ENCODE results near the gene CNTNAP2. TPM values are rescaled to one million over a fixed set of nuclear protein-coding genes. Genes with fewer than 3 reads are reported as not detected.
"Not testable (repeated sequence)": the region's sequence is repeated elsewhere in the genome, so short reads cannot be mapped to it uniquely, and the experiment has no call there.

Gene CNTNAP2
- total RNA-seq, 4 donors from 2014 or later = 0.25 to 0.89 (median 0.30) TPM; not detected in 1

DNA sequence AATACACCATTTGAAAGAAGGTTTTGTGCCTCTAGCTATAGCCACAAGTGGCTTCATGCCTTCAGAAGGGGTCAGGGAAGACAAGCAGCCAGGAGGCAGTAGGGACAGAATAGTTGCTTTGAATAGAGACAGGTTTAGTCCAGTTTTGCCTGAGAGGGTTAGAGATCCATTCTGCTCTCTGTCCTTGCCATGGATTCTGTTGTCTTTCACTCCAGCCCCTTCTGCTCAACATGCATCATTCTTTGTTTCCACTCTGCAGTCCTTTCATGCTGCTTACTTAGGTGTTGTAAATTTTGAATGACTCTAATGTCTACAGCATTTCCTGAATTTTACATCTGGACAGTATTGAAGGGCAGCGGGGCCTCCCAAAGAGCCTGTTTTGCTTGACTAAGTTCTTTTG is 60.3 kb downstream of the CNTNAP2 start:
- Histone ChIP-seq H3K4me1 (no peaks in the 10 kb centered on the region), H3K27ac (no peak overlapping the region), H3K36me3 (no peaks in the 10 kb centered on the region), H3K9me3 (no peaks in the 10 kb centered on the region), H3K4me3 (no peak overlapping the region), H3K27me3 (no peaks in the 10 kb centered on the region)
- TF ChIP-seq POLR2AphosphoS5 (IDR thresholded peaks at IDR 0.05) = no peak
- WGBS = 55% methylated on average over 1 of the region's 1 CpG
- no peak for DNase-seq (ENCODE audit: low spot score in 2 of 2)

DNA sequence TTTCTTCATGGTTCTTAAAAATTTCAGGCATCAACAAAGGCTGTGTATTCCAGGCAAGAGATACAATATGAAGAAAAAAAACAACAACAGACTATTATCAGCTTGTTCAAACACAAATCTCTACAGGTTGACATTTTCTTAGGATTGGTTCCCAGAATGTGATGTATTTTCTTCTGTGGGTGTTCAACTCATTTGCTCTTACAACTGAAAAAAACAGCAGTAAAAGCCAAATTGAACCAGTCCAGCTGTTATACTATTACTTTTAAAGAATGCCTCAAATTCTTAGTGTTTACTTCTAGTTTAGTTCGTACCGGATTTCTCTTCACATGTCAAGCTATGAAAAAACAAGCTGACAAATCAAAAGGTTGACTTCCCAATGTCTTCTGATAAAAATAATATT is 60.7 kb downstream of the CNTNAP2 start:
- Histone ChIP-seq H3K9me3 (no peaks in the 10 kb centered on the region), H3K4me3 (no peak overlapping the region), H3K4me1 (no peaks in the 10 kb centered on the region), H3K36me3 (no peaks in the 10 kb centered on the region), H3K27ac (no peak overlapping the region), H3K27me3 (no peaks in the 10 kb centered on the region)
- TF ChIP-seq EP300 (IDR thresholded peaks at IDR 0.05) (no peak), POLR2A (IDR thresholded peaks at IDR 0.05) (no peak)
- DNase-seq (ENCODE audit: low spot score in 2 of 2) = no peak
- WGBS = 86% methylated on average over 2 of the region's 2 CpGs

DNA sequence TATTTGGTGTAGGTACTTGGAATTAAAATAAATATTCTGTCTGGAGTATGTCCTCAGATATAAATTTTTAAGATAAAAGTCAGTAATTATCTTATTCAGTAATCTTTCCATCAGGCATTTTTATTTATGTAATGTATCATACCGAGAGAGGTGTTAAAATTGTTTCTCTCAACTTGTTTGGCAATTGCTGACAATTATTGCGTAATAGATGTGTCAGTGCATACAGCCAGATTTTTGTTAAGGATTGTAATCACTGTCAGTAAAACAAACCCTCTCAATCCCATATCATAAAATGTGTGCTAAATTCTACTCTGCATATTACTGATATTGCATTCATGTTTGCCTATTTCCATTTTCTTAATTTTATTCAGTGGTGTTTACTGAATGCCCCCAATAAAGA is 69.2 kb downstream of the CNTNAP2 start:
- Histone ChIP-seq H3K27me3 (no peaks in the 10 kb centered on the region), H3K9me3 (no peaks in the 10 kb centered on the region), H3K4me3 (no peak overlapping the region), H3K36me3 (no peaks in the 10 kb centered on the region), H3K27ac (no peak overlapping the region), H3K4me1 (no peaks in the 10 kb centered on the region)
- TF ChIP-seq POLR2A (IDR thresholded peaks at IDR 0.05) (no peak), POLR2AphosphoS5 (IDR thresholded peaks at IDR 0.05) (no peak), EP300 (IDR thresholded peaks at IDR 0.05) (no peak)
- DNase-seq (ENCODE audit: low spot score in 2 of 2) = no peak
- 34% methylated on average over 2 of the region's 2 CpGs for WGBS

GRCh38 chr7:146191428-146191827 is 74.8 kb downstream of the CNTNAP2 start:
- not testable (repeated sequence) for H3K4me3 ChIP-seq; DNase-seq (ENCODE audit: low spot score in 2 of 2); H3K27me3 ChIP-seq; H3K4me1 ChIP-seq; H3K36me3 ChIP-seq; H3K9me3 ChIP-seq; H3K27ac ChIP-seq
- 88% methylated on average over 9 of the region's 9 CpGs for WGBS

DNA sequence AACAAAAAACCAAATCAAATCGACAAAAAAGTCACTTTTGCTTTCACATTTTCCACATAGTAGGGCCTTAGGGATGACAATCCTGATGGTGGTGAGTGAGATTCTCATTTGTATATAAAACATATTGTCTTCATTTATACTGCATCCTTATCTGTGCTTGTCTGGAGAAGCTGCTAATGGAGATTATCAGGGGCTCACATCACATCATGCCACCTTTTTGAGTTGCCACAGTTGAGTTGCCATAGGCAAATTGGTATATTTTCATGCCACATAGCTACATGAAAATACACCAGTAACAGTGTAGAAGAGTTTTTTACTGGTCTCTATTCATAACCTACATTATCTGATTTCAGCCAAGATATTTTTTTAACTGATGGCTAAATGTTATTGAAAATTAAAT is 85.3 kb downstream of the CNTNAP2 start:
- Histone ChIP-seq H3K9me3 (no peaks in the 10 kb centered on the region), H3K4me1 (no peaks in the 10 kb centered on the region), H3K4me3 (no peak overlapping the region), H3K27me3 (no peaks in the 10 kb centered on the region), H3K27ac (no peak overlapping the region), H3K36me3 (no peaks in the 10 kb centered on the region)
- TF ChIP-seq POLR2AphosphoS5 (IDR thresholded peaks at IDR 0.05) = no peak
- no peak for TF ChIP-seq POLR2A (IDR thresholded peaks at IDR 0.05)
- no peak for TF ChIP-seq EP300 (IDR thresholded peaks at IDR 0.05)
- no peak for DNase-seq (ENCODE audit: low spot score in 2 of 2)
- WGBS = 82% methylated on average over 1 of the region's 1 CpG

DNA sequence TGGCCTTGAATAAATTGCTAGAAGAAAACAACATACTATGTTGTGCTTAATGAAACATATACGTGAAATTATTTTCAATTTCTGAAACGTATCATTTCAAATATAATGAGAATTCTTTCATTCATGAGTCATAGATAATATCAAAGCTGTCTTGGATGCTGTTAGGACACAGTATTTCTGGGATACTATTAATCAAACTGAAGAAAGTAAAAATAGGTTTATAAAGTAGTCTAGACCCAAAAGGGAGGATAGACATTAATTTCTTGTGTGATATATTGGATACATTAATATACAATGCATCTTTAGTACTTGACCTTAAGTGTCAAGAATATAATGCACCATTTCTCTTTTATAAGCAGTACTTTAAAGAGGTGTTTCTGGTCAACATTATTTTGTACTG is 89.7 kb downstream of the CNTNAP2 start:
- H3K36me3 ChIP-seq = no peaks in the 10 kb centered on the region
- H3K4me3 ChIP-seq = no peak overlapping the region
- DNase-seq (ENCODE audit: low spot score in 2 of 2) = no peak
- H3K9me3 ChIP-seq = no peaks in the 10 kb centered on the region
- H3K27ac ChIP-seq = no peak overlapping the region
- no peaks in the 10 kb centered on the region for H3K27me3 ChIP-seq
- H3K4me1 ChIP-seq = no peaks in the 10 kb centered on the region
- no peak for TF ChIP-seq CTCF (IDR thresholded peaks at IDR 0.05)
- TF ChIP-seq POLR2A (IDR thresholded peaks at IDR 0.05) = no peak
- no peak for TF ChIP-seq POLR2AphosphoS5 (IDR thresholded peaks at IDR 0.05)
- no peak for TF ChIP-seq EP300 (IDR thresholded peaks at IDR 0.05)
- WGBS = 58% methylated on average over 2 of the region's 2 CpGs

DNA sequence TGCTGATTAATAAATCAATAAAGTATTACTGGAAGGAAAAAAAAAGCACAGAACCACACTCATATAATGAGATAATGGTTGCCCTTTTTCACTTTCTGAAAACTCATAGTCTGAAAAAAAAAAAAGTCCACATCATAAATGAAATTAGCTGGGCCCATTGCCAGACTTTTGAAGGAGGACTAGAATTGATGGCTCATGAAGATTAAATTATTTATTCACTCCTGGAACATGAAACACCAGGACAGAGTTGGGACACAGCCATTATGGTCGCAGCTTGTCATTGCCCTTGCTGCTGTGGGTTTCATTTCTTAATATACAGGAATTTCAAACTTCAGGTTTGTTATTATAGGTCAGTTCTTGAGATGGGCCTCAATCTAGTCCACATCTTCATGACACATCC is 91.9 kb downstream of the CNTNAP2 start:
- Histone ChIP-seq H3K27ac (no peak overlapping the region), H3K27me3 (no peaks in the 10 kb centered on the region), H3K4me3 (no peak overlapping the region), H3K9me3 (no peaks in the 10 kb centered on the region), H3K36me3 (no peaks in the 10 kb centered on the region), H3K4me1 (no peaks in the 10 kb centered on the region)
- 89% methylated on average over 1 of the region's 1 CpG for WGBS
- DNase-seq (ENCODE audit: low spot score in 2 of 2) = no peak
- TF ChIP-seq EP300 (IDR thresholded peaks at IDR 0.05) = no peak
- TF ChIP-seq POLR2A (IDR thresholded peaks at IDR 0.05) = no peak
- TF ChIP-seq POLR2AphosphoS5 (IDR thresholded peaks at IDR 0.05) = no peak
- no peak for TF ChIP-seq CTCF (IDR thresholded peaks at IDR 0.05)

DNA sequence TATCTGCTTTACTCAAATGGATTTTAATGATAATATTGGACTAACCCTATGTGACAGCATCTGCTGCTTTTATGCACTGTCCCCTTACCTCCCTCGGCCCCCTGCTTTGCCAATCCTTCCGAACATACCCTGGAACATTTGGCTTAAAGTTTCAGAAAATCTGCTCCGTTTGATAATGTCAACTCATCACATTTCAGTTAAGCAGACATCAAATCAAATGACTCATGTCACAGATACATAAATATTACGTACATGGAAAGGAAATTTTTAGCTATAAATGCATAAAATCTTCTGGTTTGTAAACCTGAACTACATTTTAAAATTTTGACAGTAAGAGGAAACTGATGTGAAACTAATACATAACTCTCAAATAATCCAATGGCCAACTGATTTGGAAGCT is 98.2 kb downstream of the CNTNAP2 start:
- no peak for DNase-seq (ENCODE audit: low spot score in 2 of 2)
- Histone ChIP-seq H3K9me3 (no peaks in the 10 kb centered on the region), H3K4me1 (no peaks in the 10 kb centered on the region), H3K27ac (no peak overlapping the region), H3K4me3 (no peak overlapping the region), H3K36me3 (no peaks in the 10 kb centered on the region), H3K27me3 (no peaks in the 10 kb centered on the region)
- WGBS = 76% methylated on average over 4 of the region's 4 CpGs
- TF ChIP-seq POLR2AphosphoS5 (IDR thresholded peaks at IDR 0.05) (no peak), POLR2A (IDR thresholded peaks at IDR 0.05) (no peak), CTCF (IDR thresholded peaks at IDR 0.05) (no peak), EP300 (IDR thresholded peaks at IDR 0.05) (no peak)

Measured in suprapubic skin (tissue), 4 donors.